Lung (tissue), 16 donors: ENCODE data around the gene CLRN2. TPM values are rescaled to one million over a fixed set of nuclear protein-coding genes. Genes with fewer than 3 reads are reported as not detected.
A peak's percentile ranks its signal among the peaks of the same experiment; 100 is the strongest.

Source experiments
- ATAC-seq: fragments of 200-7000 bp; cut with Tn5 transposase; one replicate; pipeline ENCODE4 v1.9.1; 2020; ENCODE audit warnings: moderate number of reproducible peaks; ENCODE audit not compliant: insufficient read depth, low FRiP score
- DNase-seq, 3 donors: peaks; one replicate each; pipeline ENCODE4 v3.0.0-alpha.2; 2013 to 2017
- H3K27ac ChIP-seq, 2 donors: one replicate each; pipeline ENCODE4 v1.5.1; 2013; ENCODE audit warnings: mild to moderate bottlenecking in 2 of 2, moderate library complexity in 2 of 2, control low read depth in 1 of 2, inconsistent platforms in 1 of 2, low read depth in 1 of 2, low read length in 1 of 2
- H3K27me3 ChIP-seq, 3 donors: one replicate each; pipeline ENCODE4 v1.5.1; 2013; ENCODE audit warnings: low read length in 2 of 3; ENCODE audit not compliant: control insufficient read depth in 3 of 3, insufficient read depth in 3 of 3
- H3K36me3 ChIP-seq, 4 donors: one replicate each; pipeline ENCODE4 v1.5.1; 2013; ENCODE audit warnings: low read length in 4 of 4, mild to moderate bottlenecking in 1 of 4, moderate library complexity in 1 of 4; ENCODE audit not compliant: control insufficient read depth in 4 of 4, insufficient read depth in 4 of 4
- H3K4me1 ChIP-seq, 5 donors: one replicate each; pipeline ENCODE4 v1.5.1; 2013; ENCODE audit warnings: low read length in 5 of 5, mild to moderate bottlenecking in 2 of 5, moderate library complexity in 1 of 5; ENCODE audit not compliant: control insufficient read depth in 5 of 5, insufficient read depth in 5 of 5
- H3K4me3 ChIP-seq: one replicate; pipeline ENCODE4 v1.5.1; 2013; ENCODE audit warnings: mild to moderate bottlenecking, control low read depth, moderate library complexity
- H3K9ac ChIP-seq, 2 donors: one replicate each; pipeline ENCODE4 v1.5.1; 2013; ENCODE audit warnings: low read length in 2 of 2, control low read depth in 1 of 2; ENCODE audit not compliant: insufficient read depth in 1 of 2
- H3K9me3 ChIP-seq, 4 donors: one replicate each; pipeline ENCODE4 v1.5.1; 2013; ENCODE audit warnings: low read length in 3 of 4, mild to moderate bottlenecking in 1 of 4, moderate library complexity in 1 of 4; ENCODE audit not compliant: control insufficient read depth in 4 of 4, insufficient read depth in 3 of 4
- WGBS, 2 donors: extraction: QIAGEN DNeasy Blood & Tissue Kit; methylation state at CpG; one replicate each; pipeline ENCODE4 v1.1.7; 2013; 5-methylcytosine and 5-hydroxymethylcytosine counted together
- long read RNA-seq, 5 donors: transcript quantifications; one replicate each; lab custom pipeline, GENCODE V29; 2026
- polyA plus RNA-seq, 2 donors: library from polyadenylated mRNA; stranded (reverse); fragments of 200-250 nt; gene quantifications; one replicate each; pipeline ENCODE4 v1.2.1, GENCODE V29; 2013
- total RNA-seq, 2 donors: library from RNA; depleted of rRNA in 1 of 2; stranded (reverse); fragments of >200 nt in 1 of 2; gene quantifications; one replicate each; pipeline ENCODE4 v1.2.1, GENCODE V29; 2014 to 2021
- TF ChIP-seq, protein P1 (sequence below): IDR thresholded peaks from 2 replicates; pipeline ENCODE4 v1.5.1; 2012; ENCODE audit warnings: mild to moderate bottlenecking; ENCODE audit errors: control extremely low read depth, extremely low read depth
- donor health status: control.
- donor health status: control.
- donor health status: Bipolar disorder and iron deficiency.
- donor health status: healthy.
- donor health status: DM: yes; HTN: yes; CAD: no.

Gene CLRN2, protein sequence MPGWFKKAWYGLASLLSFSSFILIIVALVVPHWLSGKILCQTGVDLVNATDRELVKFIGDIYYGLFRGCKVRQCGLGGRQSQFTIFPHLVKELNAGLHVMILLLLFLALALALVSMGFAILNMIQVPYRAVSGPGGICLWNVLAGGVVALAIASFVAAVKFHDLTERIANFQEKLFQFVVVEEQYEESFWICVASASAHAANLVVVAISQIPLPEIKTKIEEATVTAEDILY
- total RNA-seq (not detected), polyA plus RNA-seq (not detected)
- long read RNA-seq, donor 1, result 0 reads
- long read RNA-seq, donor 2, result 0 reads
- long read RNA-seq, donor 3, result 0 reads
- long read RNA-seq, donor 4, result 0 reads
- long read RNA-seq, donor 5, result 0 reads

DNA sequence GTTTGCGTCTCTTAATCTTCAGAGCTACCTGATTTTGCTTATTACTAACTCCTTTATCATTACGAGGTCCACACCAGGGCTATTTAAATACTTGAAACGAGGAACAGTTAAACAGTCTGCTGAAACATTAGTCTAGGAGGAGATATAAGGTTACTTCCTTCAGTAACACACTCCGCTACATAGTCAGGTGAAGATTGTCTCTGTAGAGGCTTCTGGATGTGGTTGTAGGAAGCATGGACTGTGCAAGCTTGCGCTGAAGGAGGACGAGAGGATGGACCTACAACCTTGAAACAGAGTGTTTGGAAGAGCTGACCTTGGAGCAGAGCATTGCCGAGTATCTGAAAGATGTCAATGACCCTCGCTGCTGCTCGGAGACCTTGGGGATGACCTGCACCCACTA is at the start of gene CLRN2:
CLRN2 (plus strand) TSS at position 301 of the 400 bp plus-strand sequence. CDS start 102 bp downstream, outside the sequence.
- ATAC-seq, result no peak
- DNase-seq, result no peak
- H3K36me3 ChIP-seq, result no peaks in the 10 kb centered on the region
- H3K27ac ChIP-seq, result peak within 1 kb of the TSS in 1 of 2 donors; percentile 17
- no peak within 1 kb of the TSS for H3K4me3 ChIP-seq
- H3K27me3 ChIP-seq, result peaks cover 0 to 5% (median 3%) of the 10 kb centered on the region in 3 donors
- TF ChIP-seq, protein P1, sequence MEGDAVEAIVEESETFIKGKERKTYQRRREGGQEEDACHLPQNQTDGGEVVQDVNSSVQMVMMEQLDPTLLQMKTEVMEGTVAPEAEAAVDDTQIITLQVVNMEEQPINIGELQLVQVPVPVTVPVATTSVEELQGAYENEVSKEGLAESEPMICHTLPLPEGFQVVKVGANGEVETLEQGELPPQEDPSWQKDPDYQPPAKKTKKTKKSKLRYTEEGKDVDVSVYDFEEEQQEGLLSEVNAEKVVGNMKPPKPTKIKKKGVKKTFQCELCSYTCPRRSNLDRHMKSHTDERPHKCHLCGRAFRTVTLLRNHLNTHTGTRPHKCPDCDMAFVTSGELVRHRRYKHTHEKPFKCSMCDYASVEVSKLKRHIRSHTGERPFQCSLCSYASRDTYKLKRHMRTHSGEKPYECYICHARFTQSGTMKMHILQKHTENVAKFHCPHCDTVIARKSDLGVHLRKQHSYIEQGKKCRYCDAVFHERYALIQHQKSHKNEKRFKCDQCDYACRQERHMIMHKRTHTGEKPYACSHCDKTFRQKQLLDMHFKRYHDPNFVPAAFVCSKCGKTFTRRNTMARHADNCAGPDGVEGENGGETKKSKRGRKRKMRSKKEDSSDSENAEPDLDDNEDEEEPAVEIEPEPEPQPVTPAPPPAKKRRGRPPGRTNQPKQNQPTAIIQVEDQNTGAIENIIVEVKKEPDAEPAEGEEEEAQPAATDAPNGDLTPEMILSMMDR, result no peak
- H3K9ac ChIP-seq, result no peak within 1 kb of the TSS
- WGBS, 2 donors, result 77 to 86% methylated on average over 9 of the region's 9 CpGs
- no peaks in the 10 kb centered on the region for H3K9me3 ChIP-seq
- H3K4me1 ChIP-seq, result peaks cover 0 to 18% (median 5%) of the 10 kb centered on the region in 5 donors

DNA sequence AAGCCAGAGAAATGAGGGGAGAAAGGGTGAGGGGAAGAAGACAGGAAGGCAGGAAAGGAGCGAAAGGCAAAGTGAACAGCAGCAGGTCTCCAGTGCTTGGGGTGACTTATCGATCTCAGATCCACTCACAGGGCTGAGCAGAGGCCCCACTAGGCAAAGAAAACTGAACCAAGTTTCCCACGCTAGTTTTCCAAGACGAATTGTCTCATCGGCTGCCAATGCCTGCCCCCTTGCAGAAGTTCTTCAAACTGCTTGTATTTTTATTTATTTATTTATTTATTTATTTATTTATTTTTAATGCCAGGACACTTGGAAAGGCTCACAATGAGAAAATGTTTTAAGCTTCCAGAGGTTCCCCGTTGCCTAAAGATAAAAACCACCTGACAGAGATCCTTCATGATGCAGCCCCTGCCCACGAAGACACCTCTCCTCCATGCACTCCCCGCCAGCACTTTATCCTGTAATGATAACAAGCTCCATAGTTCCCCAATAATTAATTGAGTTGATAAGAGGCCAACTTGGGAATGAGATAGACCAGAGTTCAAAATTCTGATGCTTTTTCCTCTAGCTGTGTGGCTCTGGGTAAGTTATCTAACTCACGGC is 46.2 kb upstream of the CLRN2 start:
- WGBS, 2 donors, result 61 to 77% methylated on average over 9 of the region's 9 CpGs
- no peak overlapping the region for H3K9ac ChIP-seq
- H3K36me3 ChIP-seq, result no peaks in the 10 kb centered on the region
- H3K27ac ChIP-seq, result no peak overlapping the region
- peaks cover 0 to 3% (median 0%) of the 10 kb centered on the region in 5 donors for H3K4me1 ChIP-seq
- no peaks in the 10 kb centered on the region for H3K9me3 ChIP-seq
- TF ChIP-seq, protein P1, result no peak
- no peak overlapping the region for H3K4me3 ChIP-seq
- ATAC-seq, result no peak
- DNase-seq, result peak; percentile 52 to 74 (median 63)
- no peaks in the 10 kb centered on the region for H3K27me3 ChIP-seq

DNA sequence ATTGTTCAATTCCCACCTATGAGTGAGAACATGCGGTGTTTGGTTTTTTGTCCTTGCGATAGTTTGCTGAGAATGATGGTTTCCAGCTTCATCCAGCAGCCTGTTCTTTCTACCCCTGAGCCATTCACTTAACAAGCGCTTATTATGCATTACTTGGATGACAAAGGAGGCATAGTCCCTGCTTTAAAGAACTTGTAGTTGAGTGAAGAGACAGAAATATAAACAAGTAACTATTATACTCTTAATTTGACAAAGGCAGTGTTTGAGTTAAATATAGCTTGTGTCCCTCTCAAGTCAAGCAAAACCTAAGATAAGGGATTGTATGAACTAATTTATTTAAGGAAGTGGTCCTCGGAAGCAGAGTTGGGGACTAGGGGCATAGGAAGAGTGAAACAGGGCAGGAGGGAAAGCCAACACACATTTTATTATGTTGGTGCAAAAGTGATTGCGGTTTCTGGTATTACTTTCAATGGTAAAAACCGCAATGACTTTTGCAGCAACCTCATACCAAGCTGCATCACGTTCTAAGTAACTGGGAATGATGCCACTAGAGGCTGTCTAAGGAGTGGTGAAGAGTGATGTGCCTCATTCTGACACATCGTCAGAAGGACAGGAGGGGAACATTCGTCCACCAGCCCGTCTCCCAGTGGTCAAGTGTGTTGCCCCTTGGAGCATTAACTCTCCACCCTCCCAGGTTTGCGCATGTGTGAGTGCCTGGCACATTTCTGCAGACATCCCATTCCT is 44.9 kb upstream of the CLRN2 start:
- Histone ChIP-seq H3K27ac (no peak overlapping the region), H3K27me3 (no peaks in the 10 kb centered on the region), H3K9me3 (no peaks in the 10 kb centered on the region), H3K9ac (no peak overlapping the region), H3K4me3 (no peak overlapping the region), H3K36me3 (no peaks in the 10 kb centered on the region), H3K4me1 (peaks cover 0 to 3% (median 0%) of the 10 kb centered on the region in 5 donors)
- WGBS, 2 donors, result 74 to 78% methylated on average over 11 of the region's 11 CpGs
- TF ChIP-seq, protein P1, result no peak
- no peak for ATAC-seq
- DNase-seq, result peak in 2 of 3 donors; percentile 56 to 70
